Measurements from ENCODE around the gene KMT2A.
"Not testable (repeated sequence)": the region's sequence is repeated elsewhere in the genome, so short reads cannot be mapped to it uniquely, and the experiment has no call there.

The KMT2A gene

DNA sequence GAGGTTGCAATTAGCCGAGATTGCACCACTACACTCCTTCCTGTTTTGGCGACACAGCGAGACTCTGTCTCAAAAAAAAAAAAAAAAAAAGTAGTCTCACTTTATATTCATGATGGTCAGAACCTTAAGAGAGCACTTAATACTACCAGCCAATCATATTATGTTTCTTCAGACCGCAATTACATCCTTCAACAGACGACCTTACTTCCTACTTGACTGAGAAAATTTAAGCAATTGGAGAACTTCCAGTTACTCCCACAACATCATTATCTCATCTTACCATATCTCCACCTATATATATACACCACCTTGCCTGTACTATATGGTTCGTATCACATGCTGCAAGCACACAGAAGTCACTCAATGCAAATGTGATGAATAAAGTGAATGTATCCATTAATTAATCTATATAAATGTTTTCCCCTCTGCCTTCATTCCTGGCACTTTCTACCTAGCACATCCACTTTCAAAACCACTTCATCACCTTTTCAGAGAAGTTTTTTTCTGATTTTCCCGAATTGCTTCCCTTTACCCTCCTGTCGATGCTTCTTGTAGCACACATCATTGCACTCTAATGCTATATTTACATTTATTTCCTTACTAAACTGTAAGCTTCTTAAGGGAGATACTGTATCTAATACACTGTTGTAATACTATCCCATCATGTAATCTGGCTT lies 21.1 kb upstream of the KMT2A start:
- TF ChIP-seq, protein P1, sequence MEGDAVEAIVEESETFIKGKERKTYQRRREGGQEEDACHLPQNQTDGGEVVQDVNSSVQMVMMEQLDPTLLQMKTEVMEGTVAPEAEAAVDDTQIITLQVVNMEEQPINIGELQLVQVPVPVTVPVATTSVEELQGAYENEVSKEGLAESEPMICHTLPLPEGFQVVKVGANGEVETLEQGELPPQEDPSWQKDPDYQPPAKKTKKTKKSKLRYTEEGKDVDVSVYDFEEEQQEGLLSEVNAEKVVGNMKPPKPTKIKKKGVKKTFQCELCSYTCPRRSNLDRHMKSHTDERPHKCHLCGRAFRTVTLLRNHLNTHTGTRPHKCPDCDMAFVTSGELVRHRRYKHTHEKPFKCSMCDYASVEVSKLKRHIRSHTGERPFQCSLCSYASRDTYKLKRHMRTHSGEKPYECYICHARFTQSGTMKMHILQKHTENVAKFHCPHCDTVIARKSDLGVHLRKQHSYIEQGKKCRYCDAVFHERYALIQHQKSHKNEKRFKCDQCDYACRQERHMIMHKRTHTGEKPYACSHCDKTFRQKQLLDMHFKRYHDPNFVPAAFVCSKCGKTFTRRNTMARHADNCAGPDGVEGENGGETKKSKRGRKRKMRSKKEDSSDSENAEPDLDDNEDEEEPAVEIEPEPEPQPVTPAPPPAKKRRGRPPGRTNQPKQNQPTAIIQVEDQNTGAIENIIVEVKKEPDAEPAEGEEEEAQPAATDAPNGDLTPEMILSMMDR (IDR thresholded peaks at IDR 0.05; ENCODE audit: insufficient read depth, low read length, missing control alignments), result no peak
- H3K4me3 ChIP-seq (ENCODE audit: low read depth, low read length), result no peak overlapping the region
- CTCF ChIA-PET, result interaction anchor here (0.9 to 1.3 kb wide), 5 partner anchors 10 to 75 kb away, joined by 3 read pairs; partner anchors contain the start of gene KMT2A
- POLR2A ChIA-PET, result interaction anchor here (0.9 to 1.2 kb wide), 4 partner anchors 12 to 21 kb away, joined by 3 to 7 read pairs (median 3); partner anchors contain the start of genes ATP5MG and KMT2A
- no peak for DNase-seq (ENCODE audit: low read depth, low spot score)

DNA sequence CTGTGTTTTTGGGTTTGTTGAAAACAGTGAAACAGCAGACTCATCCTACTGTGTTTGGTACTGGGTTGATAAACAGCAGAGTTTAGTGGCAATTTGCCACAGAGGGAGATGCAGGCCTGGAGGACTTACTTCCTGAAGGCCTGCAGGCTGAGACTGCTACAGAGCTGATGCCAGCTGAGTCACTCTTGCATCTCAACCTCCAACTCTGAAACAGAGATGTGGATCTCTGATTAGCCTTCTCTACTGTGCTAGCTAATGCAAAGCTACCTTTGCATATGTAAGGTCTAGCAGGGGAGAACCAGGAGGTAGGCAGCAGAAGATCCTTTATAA lies 20.6 kb upstream of the KMT2A start:
- no peak overlapping the region for H3K4me3 ChIP-seq (ENCODE audit: low read depth, low read length)
- DNase-seq (ENCODE audit: low read depth, low spot score), result peak; percentile 87
- TF ChIP-seq, protein P1 (IDR thresholded peaks at IDR 0.05; ENCODE audit: insufficient read depth, low read length, missing control alignments), result no peak
- ChIA-PET CTCF (interaction anchor here (0.6 to 1.2 kb wide), 5 partner anchors 10 to 74 kb away, joined by 3 read pairs; partner anchors contain the start of gene KMT2A), POLR2A (interaction anchor here (0.9 to 1.2 kb wide), 4 partner anchors 12 to 21 kb away, joined by 3 to 7 read pairs (median 3); partner anchors contain the start of genes ATP5MG and KMT2A)

DNA sequence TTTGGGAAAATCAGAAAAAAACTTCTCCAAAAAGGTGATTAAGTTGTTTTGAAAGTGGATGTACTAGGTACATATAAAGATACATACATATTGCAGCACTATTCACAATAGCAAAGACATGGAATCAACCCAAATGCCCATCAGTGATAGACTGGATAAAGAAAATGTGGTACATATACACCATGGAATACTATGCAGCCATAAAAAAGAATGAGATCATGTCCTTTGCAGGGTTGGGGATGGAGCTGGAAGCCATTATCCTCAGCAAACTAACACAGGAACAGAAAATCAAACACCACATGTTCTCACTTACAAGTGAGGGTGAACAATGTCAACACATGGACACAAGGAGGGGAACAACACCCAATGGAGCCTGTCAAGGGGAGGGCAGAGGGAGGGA lies 19.4 kb upstream of the KMT2A start:
- POLR2A ChIA-PET; H3K4me3 ChIP-seq (ENCODE audit: low read depth, low read length); DNase-seq (ENCODE audit: low read depth, low spot score); CTCF ChIA-PET: not testable (repeated sequence)

DNA sequence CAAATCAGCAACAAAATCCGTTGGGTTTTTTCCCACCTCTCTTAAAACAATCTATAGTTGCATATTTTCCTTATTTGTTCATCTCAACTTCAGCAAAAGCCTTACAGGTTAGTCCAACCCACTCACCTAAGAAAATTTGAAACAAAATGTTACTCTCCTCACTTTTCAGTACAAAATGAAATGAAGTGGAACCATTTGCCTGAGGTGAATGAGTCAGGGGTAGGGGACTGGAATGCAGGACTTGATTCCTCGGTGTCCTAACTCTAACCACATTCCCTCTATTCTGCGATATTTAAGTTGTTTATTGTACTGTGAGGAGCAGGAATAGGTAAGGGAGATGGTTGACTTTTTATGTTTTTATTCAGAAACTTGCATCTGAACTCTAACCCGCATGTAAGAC lies 18.5 kb upstream of the KMT2A start:
- CTCF ChIA-PET, result no interaction called here

DNA sequence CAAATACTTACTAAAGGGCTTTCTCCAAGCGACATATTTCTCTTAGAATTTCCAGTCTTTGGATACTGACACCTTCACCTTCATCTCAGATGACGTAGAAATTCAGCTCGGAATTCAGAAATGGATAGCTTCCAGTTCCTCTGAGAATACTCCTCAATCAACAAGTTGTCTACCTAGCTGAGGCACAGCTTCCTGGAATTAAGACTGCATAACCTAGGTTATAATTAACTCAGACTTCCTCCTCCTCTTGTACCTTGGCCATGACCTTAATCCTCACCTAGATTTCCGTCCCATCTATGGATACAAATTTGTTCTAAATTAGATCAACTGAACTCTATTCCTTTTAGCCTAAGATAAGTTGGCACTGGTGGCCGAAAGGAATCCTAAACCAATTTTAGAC lies 17.5 kb upstream of the KMT2A start:
- ChIA-PET CTCF (interaction anchor here (0.7 to 1.5 kb wide), 2 partner anchors 16 to 70 kb away, joined by 4 read pairs; no protein-coding TSS in a partner anchor), POLR2A (no interaction called here)
- no peak overlapping the region for H3K4me3 ChIP-seq (ENCODE audit: low read depth, low read length)
- no peak for DNase-seq (ENCODE audit: low read depth, low spot score)
- TF ChIP-seq, protein P1 (IDR thresholded peaks at IDR 0.05; ENCODE audit: insufficient read depth, low read length, missing control alignments), result no peak

More for the DNA sequence above, 18.5 kb upstream of the KMT2A start:
- no peak for DNase-seq (ENCODE audit: low read depth, low spot score)
- POLR2A ChIA-PET, result no interaction called here
- H3K4me3 ChIP-seq (ENCODE audit: low read depth, low read length), result no peak overlapping the region
- TF ChIP-seq, protein P1 (IDR thresholded peaks at IDR 0.05; ENCODE audit: insufficient read depth, low read length, missing control alignments), result no peak

DNA sequence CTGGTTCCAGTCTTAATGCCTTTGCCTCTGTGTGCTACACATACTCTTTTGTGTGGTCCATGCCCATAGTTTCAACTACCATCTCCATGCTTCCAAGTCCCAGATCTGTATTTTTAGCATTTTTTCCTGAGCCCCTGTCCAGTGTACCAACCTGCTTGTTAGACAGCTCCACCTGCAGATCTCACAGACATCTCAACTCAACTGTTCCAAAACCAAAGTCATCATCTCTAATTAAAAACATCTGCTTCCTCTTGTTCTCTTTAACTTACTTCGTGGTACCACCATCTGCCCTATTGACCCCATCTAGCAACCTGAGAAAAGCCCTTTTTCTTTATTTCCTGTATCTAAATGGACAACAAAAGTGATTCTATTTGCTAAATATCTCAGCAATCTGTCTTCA lies 8.6 kb upstream of the KMT2A start:
- TF ChIP-seq, protein P1 (IDR thresholded peaks at IDR 0.05; ENCODE audit: insufficient read depth, low read length, missing control alignments), result no peak
- ChIA-PET CTCF (no interaction called here), POLR2A (interaction anchor here (1.1 kb wide), 1 partner anchor 12 kb away, joined by 3 read pairs; no protein-coding TSS in a partner anchor)
- no peak for DNase-seq (ENCODE audit: low read depth, low spot score)
- H3K4me3 ChIP-seq (ENCODE audit: low read depth, low read length), result no peak overlapping the region

DNA sequence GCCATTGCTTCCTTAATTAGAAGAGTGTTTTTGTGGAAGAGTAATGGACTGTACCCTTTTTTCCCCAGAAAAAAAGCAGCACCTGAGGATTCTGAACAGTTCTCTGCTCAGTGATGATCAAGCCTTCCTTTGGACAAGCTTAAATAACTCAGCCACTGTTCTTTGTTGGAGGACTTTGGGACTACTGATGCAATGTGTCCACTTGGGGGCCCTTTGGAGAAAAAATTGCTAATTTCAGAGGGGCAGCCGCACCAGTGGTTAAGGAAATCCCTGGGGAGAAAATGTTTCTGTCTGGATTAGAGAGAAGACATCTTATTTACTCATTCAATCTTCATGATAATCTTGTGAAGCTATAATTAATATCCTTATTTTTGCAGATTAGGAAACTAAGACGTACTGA lies 5.3 kb upstream of the KMT2A start:
- ChIA-PET POLR2A (no interaction called here), CTCF (interaction anchor here (1.2 to 1.5 kb wide), 2 partner anchors 15 to 33 kb away, joined by 3 read pairs; no protein-coding TSS in a partner anchor)
- no peak for DNase-seq (ENCODE audit: low read depth, low spot score)
- TF ChIP-seq, protein P1 (IDR thresholded peaks at IDR 0.05; ENCODE audit: insufficient read depth, low read length, missing control alignments), result no peak
- no peak overlapping the region for H3K4me3 ChIP-seq (ENCODE audit: low read depth, low read length)
